HG02571 (cell line): ENCODE data around the gene CRYBB1.

Experiments used
- ATAC-seq: cut with Tn5 transposase; IDR thresholded peaks from one replicate; pipeline ENCODE4 v1.9.1; 2021; ENCODE audit warnings: mild to moderate bottlenecking, moderate library complexity; ENCODE audit not compliant: unreplicated experiment

The CRYBB1 gene

DNA sequence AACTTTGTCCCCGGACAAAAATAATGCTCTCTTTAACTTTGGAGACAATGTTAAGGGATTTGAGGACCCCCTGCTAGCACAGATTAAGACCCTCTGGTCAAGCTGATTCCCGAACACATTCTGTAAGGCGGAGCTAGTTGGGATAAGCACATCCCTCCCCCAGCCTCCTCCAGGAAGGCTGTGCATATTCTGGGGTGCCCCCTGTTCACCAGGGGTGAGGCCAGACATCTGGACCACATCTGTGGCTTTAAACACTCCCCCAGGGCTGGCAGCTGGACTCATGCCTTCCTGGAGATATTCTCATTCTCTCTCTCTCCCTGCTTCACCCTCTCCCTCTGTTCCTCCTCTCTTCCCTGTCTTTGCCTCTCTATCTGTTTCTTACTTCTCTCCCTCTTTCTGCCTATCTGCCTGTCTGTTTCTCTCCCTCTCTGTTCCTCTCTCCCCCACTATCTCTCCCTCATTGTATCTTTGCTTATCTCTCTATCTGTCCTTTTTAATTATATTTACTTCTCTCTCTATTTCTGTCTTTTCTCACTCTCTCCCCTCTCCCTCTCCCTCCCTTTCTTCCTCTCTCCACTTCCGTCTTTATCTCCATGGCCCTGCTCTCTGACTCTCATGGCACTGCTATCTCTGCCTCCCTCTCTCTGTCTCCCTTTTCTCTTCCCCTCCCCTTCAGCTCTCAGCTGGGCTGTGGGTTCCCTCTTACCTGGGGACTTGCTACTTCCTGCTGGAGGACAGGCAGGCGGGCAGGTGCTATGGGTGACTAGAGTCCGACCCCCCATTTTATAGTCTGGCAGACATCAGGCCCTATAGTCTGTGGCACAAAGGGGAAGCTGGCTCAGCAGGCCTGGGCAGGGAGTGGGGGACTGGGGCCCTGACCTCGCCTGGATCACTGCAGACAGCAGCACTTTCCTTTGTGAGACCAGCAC, at the start of gene CRYBB1:
Gene CRYBB1 (minus strand): TSS at position 757 of the 929 bp plus-strand sequence. CDS start 1,708 bp downstream, outside the sequence.
- ATAC-seq, result no peak

DNA sequence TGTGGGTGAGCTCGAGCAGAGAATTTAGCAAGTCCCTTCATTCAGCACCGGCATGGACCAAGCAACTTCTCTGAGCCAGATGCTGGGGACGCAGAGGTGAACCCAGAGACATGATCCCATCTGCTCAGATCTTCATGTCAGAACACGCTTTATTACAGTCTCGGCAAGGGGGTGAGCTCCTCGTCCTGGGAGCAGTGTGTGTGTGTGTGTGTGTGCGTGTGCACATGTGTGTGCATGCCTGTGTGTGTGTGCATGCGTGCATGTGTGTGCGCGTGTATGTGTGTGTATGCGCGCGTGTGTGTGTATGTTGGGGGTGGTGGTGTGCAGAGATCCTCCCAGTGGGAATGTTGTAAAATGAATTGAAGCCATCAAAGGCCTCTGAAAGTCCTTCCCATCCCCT, 49.3 kb upstream of the CRYBB1 start:
- no peak for ATAC-seq

DNA sequence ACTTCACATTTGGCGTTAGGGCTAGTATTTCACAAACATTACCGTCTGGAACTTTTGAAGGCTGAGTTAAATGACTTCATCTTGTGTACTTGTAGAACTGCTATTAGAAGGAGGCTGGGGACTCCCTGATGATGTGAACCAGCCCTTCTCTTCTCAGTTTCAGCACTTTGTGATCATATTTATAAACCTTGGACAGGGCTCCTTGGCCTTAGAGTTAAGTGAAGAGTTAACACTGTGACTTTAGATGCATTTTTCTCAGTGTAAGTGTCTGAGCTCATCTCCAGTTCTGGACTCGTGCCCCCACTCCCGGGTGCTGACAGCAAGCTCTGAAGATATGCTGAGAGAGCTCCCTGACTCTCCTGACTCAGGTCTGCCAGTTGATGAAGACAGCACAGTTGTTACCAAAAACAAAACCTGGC, 48.0 kb upstream of the CRYBB1 start:
- ATAC-seq, result peak; percentile 6

DNA sequence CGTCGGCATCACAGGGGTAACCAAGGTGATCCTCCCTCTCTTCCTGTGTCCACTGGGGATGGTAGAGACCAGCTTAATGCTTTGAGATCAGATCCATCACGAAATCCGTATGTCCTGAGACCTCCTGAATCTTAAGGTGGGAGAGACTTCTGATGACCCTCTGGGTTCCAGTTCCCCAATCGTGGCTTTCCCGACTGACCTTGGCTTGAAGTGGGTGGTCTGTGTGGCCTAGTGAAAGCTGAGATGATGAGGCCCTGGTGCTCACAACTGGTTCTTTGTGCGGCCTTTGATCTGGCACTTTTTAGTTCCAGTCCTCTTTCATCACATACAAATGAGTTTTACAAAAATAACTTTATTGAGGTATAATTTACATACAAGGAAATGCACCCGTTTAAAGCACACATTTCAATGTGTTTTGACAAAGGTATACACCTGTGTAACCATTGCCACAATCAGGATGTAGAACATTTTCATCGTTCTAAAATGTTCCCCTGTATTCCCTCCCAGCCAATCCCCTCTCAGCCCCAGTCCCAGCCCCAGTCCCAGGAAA, 45.6 kb upstream of the CRYBB1 start:
- no peak for ATAC-seq

DNA sequence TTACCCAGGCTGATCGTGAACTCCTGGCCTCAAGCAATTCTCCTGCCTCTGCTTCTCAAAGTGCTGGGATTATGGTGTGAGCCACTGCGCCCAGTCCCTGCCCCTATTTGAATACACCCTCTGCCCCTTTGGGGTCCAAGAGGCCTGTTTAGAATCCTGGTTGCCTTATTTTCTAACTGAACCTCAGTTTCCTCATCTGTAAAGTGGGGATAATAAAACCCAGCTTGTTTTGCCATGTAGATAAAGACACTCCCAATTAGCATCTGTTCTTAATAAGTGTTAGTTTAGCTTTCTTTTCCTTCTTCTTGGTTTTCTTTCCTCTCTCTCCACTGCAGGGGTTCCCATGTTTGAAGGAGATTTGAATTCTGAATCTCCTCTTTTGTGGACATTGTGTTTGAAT, 44.3 kb upstream of the CRYBB1 start:
- ATAC-seq, result no peak

DNA sequence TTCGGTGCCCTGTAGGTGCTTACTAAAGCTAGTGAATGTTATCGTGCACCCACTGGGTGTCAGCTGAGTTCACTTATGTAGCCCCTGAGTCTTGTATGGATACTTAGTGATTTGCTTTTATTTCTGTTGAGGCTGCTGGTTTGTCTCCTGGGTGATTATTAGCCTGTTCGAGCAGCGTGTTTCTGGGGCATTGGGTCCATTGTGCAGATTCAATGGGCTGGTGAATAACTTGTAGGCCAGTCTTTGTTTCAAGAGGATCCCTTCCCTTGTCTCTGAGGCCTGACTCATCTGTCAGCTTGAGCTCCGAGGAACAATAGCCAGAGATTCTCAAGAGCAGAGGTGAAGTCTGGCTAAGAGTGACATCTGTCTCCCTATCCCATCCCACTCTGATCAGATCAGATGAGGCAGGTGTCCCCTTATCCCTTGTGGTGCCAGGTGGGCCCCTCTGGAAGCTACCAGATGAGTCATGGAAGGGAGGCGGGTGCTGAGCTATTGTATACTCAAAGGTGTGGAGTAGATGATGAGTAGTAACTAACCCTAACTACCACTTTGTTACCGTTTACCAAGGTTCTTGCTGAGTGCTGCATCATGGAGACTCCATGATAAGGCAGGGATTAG, 43.2 kb upstream of the CRYBB1 start:
- ATAC-seq, result no peak

DNA sequence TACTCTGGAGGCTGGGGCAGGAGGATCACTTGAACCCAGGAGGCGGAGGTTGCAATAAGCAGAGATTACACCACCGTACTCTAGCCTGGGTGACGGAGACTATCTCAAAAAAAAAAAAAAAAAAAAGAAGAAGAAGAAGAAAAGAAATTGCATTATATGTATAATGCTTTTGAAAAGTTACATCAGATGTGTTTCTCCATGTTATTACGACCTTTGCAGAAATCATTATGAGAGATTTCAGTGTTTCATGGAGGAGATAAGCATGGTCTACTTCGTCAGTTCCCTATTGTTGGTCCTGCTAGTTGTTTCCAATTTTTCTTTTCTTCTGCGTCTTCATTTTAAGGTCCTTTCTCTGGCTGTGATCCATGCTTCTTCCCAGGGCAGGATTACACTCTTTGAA, 42.5 kb upstream of the CRYBB1 start:
- ATAC-seq, result no peak

DNA sequence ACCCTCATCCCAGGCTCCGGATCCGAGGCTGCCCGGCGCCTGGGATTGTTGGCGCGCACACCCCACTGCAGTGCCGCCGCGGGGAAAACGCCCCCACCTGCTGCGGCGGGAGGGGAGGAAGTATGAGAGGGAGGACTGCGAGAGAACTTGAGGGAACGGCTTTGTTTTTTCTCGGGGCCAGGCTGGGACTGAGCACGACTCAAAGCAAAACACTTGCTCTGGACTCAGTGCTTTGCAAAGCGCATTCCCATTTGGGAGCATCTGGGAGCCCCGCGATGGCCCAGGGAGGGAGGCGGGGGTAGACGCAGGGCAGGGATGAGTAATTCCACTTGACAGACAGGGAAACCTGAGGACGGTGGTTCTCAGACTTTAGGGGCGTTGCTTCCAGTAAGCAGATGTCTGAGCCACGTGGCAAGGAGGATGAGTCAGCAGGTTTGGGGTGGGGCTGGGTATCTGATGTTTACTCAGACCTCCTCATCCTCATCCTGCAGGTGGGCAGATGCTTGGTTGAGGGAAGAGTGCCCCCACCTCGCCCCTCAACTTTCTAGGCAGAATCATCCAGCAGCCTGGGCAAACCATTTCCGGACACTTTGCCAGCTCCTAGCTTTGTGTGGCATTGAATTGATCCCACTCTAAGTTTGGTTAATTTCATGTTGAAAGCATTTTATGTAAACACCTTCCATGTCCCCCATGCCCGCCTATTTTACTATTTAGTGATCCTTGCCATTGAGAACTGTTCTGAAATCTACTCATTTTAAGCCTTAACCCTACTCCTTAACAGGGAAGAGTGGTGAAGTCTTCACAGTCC, 41.0 kb upstream of the CRYBB1 start:
- ATAC-seq, result peak; percentile 58

DNA sequence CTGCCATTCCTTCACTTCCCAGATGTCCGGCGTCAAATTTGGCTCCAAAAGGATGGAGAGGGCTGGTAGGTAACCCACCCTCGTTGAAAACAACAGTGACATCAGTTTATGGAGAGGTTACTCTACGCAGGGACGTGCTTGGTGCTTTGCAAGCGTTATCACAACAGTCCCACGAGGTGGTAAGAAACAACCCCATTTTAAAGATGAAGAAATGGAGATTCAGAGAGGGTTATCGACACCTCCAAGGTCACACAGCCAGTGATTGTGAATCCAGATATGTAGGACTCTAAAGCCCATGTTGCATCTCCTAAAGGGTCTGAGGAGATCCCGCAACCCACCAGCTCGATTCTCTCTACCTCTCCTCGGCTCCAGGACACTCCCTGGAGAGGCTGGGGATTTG, 40.3 kb upstream of the CRYBB1 start:
- ATAC-seq, result no peak

DNA sequence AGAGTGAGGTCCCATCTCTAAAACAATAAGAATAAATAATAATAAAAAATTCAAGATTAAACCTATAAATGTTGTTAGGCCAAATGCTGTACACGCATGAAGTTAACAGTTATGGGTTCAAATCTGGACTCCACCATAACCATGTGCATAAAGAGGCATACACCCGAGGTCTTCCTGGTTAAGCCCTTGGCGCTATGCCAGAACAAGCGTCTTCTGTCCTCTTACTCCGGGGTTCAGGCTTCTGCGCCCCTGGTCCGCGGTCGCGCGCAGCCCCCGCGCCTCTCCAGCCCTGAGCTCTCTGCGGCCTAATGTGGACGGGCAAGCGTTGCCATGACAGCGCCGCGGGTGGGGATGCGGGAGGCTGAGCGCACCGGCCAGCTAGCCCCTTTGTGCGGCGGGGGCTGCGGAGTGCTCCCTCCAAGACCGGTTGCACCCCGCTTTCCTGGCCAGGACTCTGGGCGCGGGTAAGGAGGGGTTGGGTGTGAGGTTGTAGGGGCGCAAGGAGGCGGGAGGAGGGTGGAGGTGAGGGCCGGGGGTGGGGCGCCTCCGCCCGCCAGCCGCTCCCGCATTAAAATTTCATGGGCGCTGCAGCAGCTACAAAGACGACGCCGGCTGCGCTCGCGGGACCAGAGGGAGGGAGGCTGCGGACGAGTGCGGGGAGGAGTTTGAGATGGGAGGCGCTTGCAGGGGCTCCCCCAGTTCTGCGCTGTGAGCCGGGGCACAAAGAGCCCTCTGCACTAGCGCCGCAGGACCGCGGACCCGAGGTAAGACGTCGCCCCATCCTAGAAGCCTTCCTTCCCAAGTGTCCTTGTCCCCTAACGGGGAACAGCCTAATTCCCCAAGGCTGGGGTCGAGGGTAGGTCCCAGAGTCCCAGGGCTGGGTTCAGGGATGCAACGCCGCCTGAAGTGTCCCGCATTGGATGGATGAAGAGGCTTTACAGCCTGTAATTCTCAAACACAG, 39.3 kb upstream of the CRYBB1 start, which contains the start of gene MIAT:
Gene MIAT (plus strand): TSS at position 698 of the 961 bp plus-strand sequence.
- no peak for ATAC-seq

DNA sequence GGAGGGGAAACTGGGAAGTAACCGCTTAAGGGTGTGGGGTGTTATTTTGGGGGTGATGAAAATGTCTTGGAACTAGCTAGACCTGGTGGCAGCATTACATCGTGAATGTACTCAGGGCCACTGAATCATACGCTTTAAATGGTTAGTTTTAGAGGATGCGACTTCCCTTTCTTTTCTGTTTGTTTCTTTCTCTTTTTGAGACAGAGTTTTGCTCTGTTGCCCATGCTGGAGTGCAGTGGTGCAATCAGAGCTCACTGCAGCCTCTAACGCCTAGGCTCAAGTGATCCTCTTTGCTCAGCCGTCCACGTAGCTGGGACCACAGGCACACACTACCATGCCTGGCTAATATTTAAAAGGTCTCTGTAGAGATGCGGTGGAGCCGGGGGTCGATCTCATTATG, 34.0 kb upstream of the CRYBB1 start:
- ATAC-seq, result no peak

DNA sequence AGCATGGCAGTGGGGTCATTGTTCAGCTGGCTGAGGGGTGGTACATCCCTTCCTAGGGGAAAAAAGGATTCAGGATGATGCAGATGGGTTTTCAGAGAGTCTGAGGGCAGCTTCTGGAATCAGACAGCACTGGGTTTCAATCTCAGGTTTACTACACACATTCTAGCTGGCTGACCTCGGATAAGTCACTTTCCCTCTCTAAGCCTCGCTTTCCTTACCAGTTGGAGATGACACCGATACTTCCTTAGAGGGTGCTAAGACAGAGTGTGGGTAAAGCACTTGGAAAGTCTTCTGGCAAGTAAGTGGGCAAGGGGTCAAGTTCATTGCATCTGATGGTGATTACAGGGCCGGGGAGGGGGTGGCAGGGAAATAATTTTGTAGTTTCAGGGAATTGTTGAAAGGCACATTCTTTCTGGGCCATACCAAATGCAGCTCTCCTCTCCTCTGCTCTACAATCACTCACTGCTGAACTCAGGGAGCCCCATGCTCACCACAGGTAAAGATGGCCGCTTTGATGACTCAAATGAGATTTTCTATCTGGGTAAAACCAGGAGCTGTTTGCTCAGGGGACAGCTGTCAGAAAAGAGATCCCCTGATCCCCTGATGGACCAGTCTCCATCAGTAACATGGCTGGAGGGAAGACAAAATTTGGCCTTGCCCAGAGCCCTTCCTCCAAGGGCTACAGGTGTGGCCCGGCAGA, 33.0 kb upstream of the CRYBB1 start:
- no peak for ATAC-seq

DNA sequence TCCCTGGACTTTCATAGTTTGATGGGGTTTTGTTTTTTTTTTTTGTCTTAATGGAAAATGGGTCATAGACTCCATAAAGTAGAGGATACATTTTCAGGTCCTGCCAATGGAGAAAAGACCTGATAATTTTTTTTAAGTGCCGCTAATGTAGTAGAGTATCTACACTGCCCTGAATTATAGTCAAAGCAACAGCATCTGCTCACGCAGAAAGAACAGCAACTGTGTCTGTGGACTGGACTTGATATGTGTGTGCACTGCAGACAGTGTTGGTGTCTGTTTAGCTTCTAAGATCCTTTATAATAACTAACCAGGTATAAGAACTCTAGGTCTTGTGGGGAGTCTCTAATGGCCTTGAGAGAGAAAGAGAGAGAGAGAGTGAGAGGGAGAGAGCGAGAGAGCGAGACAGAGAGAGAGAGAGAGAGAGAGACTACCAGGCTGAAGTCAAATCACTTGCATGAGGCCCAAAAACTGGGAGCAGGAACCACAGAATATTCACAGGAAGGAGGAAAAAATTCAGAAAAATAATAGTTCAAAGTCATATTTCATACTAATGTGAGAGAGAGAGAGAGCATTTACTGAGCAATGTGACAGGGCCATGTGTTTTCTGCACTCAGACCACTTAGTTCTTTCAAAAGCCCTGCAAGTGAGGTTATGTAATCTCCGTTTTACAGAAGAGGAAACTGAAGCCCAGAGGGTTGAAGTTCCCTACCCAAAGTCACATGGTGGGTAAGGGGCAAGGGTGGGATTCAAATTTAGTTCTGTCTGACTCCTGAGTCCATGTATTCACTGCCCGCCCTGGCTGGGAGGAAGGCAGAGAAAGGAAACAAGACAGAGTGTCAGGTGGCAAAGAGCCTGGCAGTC, 30.9 kb upstream of the CRYBB1 start:
- no peak for ATAC-seq

DNA sequence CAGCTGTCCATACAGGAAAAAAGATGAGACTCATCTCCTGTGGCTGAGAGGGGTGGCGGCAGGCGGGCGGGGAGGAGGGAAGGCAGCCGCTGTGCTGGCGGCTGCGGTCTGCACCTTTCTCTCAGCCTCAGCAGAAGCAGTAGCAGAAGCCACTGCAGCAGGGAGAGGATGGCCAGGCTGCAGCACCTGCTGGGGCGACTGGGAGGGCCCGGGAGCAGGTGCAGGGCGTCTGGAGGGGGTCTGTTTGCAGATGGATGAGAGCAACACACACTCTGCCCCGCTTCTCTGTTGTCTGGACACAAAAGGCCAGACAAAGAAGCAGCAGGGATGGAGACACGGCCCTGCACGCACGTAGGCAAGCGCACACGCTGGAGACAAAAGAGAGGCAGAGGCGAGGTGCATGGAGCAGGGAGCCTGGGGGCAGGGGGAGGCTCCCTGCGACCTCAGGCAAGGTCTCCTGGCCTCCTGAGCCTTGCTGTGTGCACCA, 30.2 kb upstream of the CRYBB1 start:
- no peak for ATAC-seq

DNA sequence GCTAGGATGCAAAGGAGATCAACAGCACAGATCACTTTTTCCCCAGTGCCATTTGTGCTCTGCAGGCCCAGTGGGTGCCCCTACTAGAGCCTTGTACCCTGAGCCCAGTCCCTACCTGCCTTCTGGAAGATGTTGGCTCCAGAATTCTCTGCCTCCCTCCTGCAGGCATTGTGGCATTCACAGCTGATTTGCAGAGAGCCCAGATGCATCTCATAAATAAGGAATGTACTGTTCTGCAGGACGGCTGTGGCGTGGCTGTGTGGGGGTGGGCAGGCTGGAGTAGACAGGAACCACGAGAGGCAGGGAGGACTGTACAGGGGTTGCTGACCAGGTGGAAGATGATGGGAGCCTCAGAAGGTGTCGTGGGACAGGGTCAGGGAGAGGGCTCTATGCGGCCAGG, 28.3 kb upstream of the CRYBB1 start:
- no peak for ATAC-seq

DNA sequence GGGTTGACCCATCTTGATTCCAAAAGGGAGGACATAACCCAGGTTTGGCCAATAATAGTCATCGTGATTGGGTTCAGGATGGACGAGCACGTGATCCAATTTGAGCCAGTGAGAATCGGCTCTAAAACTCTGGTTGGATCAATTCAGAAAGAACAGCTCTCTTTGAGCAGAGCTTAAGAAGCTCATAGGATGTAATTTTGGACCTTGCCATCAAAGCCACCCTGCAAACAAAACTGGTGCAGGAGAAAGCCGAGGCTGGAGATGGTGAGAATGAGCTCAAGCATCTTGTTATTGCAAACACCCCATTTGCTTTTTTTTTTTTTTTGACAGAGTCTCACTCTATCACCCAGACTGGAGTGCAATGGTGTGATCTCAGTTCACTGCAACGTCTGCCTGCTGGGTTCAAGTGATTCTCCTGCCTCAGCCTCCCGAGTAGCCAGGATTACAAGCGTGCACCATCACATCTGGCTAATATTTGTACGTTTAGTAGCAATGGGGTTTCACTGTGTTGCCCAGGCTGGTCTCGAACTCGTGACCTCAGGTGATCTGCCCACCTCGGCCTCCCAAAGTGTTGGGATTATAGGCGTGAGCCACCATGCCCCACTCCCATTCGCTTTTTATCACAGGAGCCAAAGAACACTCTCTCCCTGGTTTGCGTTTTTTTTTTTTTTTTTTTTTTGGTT, 25.7 kb upstream of the CRYBB1 start:
- ATAC-seq, result no peak
